Neural progenitor cell (in vitro differentiated cells): Measurements from ENCODE around the gene TPM1. TPM values are rescaled to one million over a fixed set of nuclear protein-coding genes. Genes with fewer than 3 reads are reported as not detected.

Experiments
- DNase-seq: peaks from one replicate; pipeline ENCODE4 v3.0.0-alpha.2; 2016; ENCODE audit warnings: low spot score
- H2AFZ ChIP-seq: fragments of 200-600 bp; sonication (generic); replicated peaks from 2 replicates; pipeline ENCODE4 v1.6.1; 2016; ENCODE audit warnings: antibody characterized with exemption
- H3F3A ChIP-seq: fragments of 200-600 bp; sonication (generic); 2 replicates; pipeline ENCODE4 v1.6.1; 2016; ENCODE audit warnings: antibody characterized with exemption, low read depth
- H3K27ac ChIP-seq: fragments of 200-600 bp; sonication (generic); 2 replicates; pipeline ENCODE4 v1.5.1; 2016; ENCODE audit warnings: mild to moderate bottlenecking
- H3K27me3 ChIP-seq: fragments of 200-600 bp; sonication (generic); 2 replicates; pipeline ENCODE4 v1.6.1; 2016; ENCODE audit warnings: mild to moderate bottlenecking, moderate library complexity
- H3K36me3 ChIP-seq: fragments of 200-600 bp; sonication (generic); 2 replicates; pipeline ENCODE4 v1.5.1; 2016
- H3K4me1 ChIP-seq: fragments of 200-600 bp; sonication (generic); 2 replicates; pipeline ENCODE4 v1.6.1; 2016; ENCODE audit warnings: mixed run types
- H3K4me2 ChIP-seq: fragments of 200-600 bp; sonication (generic); 2 replicates; pipeline ENCODE4 v1.6.1; 2016
- H3K4me3 ChIP-seq: fragments of 200-600 bp; sonication (generic); 2 replicates; pipeline ENCODE4 v1.5.1; 2016
- H3K79me2 ChIP-seq: fragments of 200-600 bp; sonication (generic); 2 replicates; pipeline ENCODE4 v1.6.1; 2016; ENCODE audit warnings: low read depth
- H3K9ac ChIP-seq: fragments of 200-600 bp; sonication (generic); 2 replicates; pipeline ENCODE4 v1.6.1; 2016
- H3K9me3 ChIP-seq: fragments of 200-600 bp; sonication (generic); 2 replicates; pipeline ENCODE4 v1.5.1; 2016; ENCODE audit warnings: low read depth
- H4K20me1 ChIP-seq: fragments of 200-600 bp; sonication (generic); 2 replicates; pipeline ENCODE4 v1.6.1; 2016; ENCODE audit warnings: low read depth
- H3K27ac Mint-ChIP-seq: 3 replicates; pipeline ENCODE4 v1.8.0; 2021; ENCODE audit warnings: mixed read lengths
- H3K27me3 Mint-ChIP-seq: 2 replicates; pipeline ENCODE4 v1.8.0; 2022; ENCODE audit warnings: low read depth, mild to moderate bottlenecking, inconsistent platforms, moderate library complexity, mixed read lengths; ENCODE audit not compliant: insufficient read depth
- H3K36me3 Mint-ChIP-seq: 3 replicates; pipeline ENCODE4 v1.8.0; 2021; ENCODE audit warnings: mixed read lengths
- H3K4me1 Mint-ChIP-seq: 3 replicates; pipeline ENCODE4 v1.8.0; 2021; ENCODE audit warnings: mixed read lengths
- H3K4me3 Mint-ChIP-seq: 3 replicates; pipeline ENCODE4 v1.8.0; 2021; ENCODE audit warnings: mild to moderate bottlenecking, moderate library complexity, mixed read lengths
- H3K9me3 Mint-ChIP-seq: 3 replicates; pipeline ENCODE4 v1.8.0; 2020; ENCODE audit warnings: mixed read lengths
- EZH2 ChIP-seq: fragments of 200-600 bp; sonication (generic); IDR thresholded peaks from 2 replicates; pipeline ENCODE4 v1.6.1; 2017; ENCODE audit warnings: antibody characterized with exemption, mild to moderate bottlenecking, moderate library complexity
- EZH2phosphoT487 ChIP-seq: fragments of 200-600 bp; sonication (generic); IDR thresholded peaks from 2 replicates; pipeline ENCODE4 v1.6.1; 2017; ENCODE audit warnings: antibody characterized with exemption
- total RNA-seq: library from RNA; depleted of rRNA; stranded (reverse); fragments of >200 nt; gene quantifications from 2 replicates; pipeline ENCODE4 v1.2.3, GENCODE V29; 2015; ENCODE audit warnings: low replicate concordance
- TF ChIP-seq, protein P1 (sequence below): fragments of 200-600 bp; sonication (generic); IDR thresholded peaks from 2 replicates; pipeline ENCODE4 v1.5.1; 2017; ENCODE audit warnings: antibody characterized with exemption, mild to moderate bottlenecking

TPM1 gene
- total RNA-seq, 1 donor from 2014 or later: 623 TPM

- H3K27me3 ChIP-seq: no peaks in the 10 kb centered on the region
- no peak overlapping the region for H2AFZ ChIP-seq
- H3K79me2 ChIP-seq: peaks cover 36% of the 10 kb centered on the region
- H3K4me3 ChIP-seq: no peak overlapping the region
- peaks cover 43% of the 10 kb centered on the region for H4K20me1 ChIP-seq
- Mint-ChIP-seq H3K4me1 (peaks cover 19% of the 10 kb centered on the region), H3K9me3 (no peaks in the 10 kb centered on the region), H3K27me3 (no peaks in the 10 kb centered on the region), H3K36me3 (peaks cover 54% of the 10 kb centered on the region), H3K4me3 (no peak overlapping the region), H3K27ac (no peak overlapping the region)
- peaks cover 51% of the 10 kb centered on the region for H3K36me3 ChIP-seq
- peaks cover 5% of the 10 kb centered on the region for H3K4me1 ChIP-seq
- no peak for DNase-seq
- TF ChIP-seq EZH2 (no peak), EZH2phosphoT487 (no peak)
- TF ChIP-seq, protein P1, sequence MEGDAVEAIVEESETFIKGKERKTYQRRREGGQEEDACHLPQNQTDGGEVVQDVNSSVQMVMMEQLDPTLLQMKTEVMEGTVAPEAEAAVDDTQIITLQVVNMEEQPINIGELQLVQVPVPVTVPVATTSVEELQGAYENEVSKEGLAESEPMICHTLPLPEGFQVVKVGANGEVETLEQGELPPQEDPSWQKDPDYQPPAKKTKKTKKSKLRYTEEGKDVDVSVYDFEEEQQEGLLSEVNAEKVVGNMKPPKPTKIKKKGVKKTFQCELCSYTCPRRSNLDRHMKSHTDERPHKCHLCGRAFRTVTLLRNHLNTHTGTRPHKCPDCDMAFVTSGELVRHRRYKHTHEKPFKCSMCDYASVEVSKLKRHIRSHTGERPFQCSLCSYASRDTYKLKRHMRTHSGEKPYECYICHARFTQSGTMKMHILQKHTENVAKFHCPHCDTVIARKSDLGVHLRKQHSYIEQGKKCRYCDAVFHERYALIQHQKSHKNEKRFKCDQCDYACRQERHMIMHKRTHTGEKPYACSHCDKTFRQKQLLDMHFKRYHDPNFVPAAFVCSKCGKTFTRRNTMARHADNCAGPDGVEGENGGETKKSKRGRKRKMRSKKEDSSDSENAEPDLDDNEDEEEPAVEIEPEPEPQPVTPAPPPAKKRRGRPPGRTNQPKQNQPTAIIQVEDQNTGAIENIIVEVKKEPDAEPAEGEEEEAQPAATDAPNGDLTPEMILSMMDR: no peak
- H3K9me3 ChIP-seq: no peaks in the 10 kb centered on the region
- H3F3A ChIP-seq: peaks cover 48% of the 10 kb centered on the region
- H3K9ac ChIP-seq: no peak overlapping the region
- H3K27ac ChIP-seq: no peak overlapping the region
- no peak overlapping the region for H3K4me2 ChIP-seq
Observed at GRCh38 chr15:63057468-63058345, 15.2 kb downstream of the TPM1 start.

- peak overlapping the region; percentile 18 for H3K27ac ChIP-seq
- H3K79me2 ChIP-seq: peaks cover 22% of the 10 kb centered on the region
- no peaks in the 10 kb centered on the region for H3K9me3 Mint-ChIP-seq
- H2AFZ ChIP-seq: no peak overlapping the region
- no peak overlapping the region for H3K4me3 Mint-ChIP-seq
- peaks cover 14% of the 10 kb centered on the region for H3K4me1 Mint-ChIP-seq
- no peaks in the 10 kb centered on the region for H3K4me1 ChIP-seq
- TF ChIP-seq, protein P1: no peak
- no peak for TF ChIP-seq EZH2phosphoT487
- TF ChIP-seq EZH2: no peak
- no peaks in the 10 kb centered on the region for H3K9me3 ChIP-seq
- H3F3A ChIP-seq: peaks cover 52% of the 10 kb centered on the region
- no peak overlapping the region for H3K27ac Mint-ChIP-seq
- no peak overlapping the region for H3K9ac ChIP-seq
- H3K36me3 Mint-ChIP-seq: peaks cover 64% of the 10 kb centered on the region
- H3K27me3 Mint-ChIP-seq: no peaks in the 10 kb centered on the region
- H4K20me1 ChIP-seq: peaks cover 30% of the 10 kb centered on the region
- H3K4me3 ChIP-seq: no peak overlapping the region
- H3K27me3 ChIP-seq: no peaks in the 10 kb centered on the region
- H3K4me2 ChIP-seq: no peak overlapping the region
- peaks cover 63% of the 10 kb centered on the region for H3K36me3 ChIP-seq
- no peak for DNase-seq
Observed at GRCh38 chr15:63059075-63059474, 16.5 kb downstream of the TPM1 start.

DNA sequence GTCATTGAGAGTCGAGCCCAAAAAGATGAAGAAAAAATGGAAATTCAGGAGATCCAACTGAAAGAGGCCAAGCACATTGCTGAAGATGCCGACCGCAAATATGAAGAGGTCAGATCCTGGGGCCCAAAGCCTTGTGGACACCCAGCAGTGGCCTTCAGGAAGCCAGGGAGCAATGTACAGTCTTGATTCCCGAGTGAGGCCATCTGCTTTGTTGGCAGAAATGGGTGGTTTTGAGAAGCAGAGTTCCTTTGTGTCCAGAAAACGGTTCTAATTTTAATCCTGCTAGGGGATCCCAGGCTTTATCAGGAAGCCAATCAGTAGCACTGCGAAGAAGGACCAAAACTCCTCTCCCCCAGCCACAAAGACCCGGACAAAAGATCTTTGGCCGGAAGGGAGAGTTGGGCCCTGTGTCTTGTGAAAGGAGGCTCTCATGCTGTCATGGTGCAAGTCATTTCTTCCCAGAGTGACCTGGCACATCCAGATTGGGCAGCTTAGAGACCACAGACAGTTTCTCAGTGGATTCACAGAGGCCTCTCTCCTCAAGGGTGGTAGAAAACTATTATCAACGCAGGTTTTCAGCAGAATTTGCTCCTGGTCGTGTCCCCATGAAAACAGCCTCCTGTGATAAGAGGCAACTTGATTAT lies 17.1 kb downstream of the TPM1 start:
- no peak overlapping the region for H3K4me3 ChIP-seq
- no peak for DNase-seq
- H3K9ac ChIP-seq: no peak overlapping the region
- H3K4me2 ChIP-seq: no peak overlapping the region
- no peaks in the 10 kb centered on the region for H3K4me1 ChIP-seq
- no peak overlapping the region for H3K27ac Mint-ChIP-seq
- H3K79me2 ChIP-seq: peaks cover 16% of the 10 kb centered on the region
- peaks cover 49% of the 10 kb centered on the region for H3F3A ChIP-seq
- no peak overlapping the region for H2AFZ ChIP-seq
- peaks cover 9% of the 10 kb centered on the region for H3K4me1 Mint-ChIP-seq
- no peaks in the 10 kb centered on the region for H3K27me3 ChIP-seq
- peaks cover 67% of the 10 kb centered on the region for H3K36me3 ChIP-seq
- H3K9me3 ChIP-seq: no peaks in the 10 kb centered on the region
- no peak overlapping the region for H3K4me3 Mint-ChIP-seq
- no peaks in the 10 kb centered on the region for H3K27me3 Mint-ChIP-seq
- peaks cover 61% of the 10 kb centered on the region for H3K36me3 Mint-ChIP-seq
- peaks cover 24% of the 10 kb centered on the region for H4K20me1 ChIP-seq
- H3K27ac ChIP-seq: peak overlapping the region; percentile 18
- TF ChIP-seq EZH2phosphoT487 (no peak), EZH2 (no peak)
- TF ChIP-seq, protein P1: no peak
- no peaks in the 10 kb centered on the region for H3K9me3 Mint-ChIP-seq
